ENCODE data around the gene SNTB2. TPM values are rescaled to one million over a fixed set of nuclear protein-coding genes. Genes with fewer than 3 reads are reported as not detected.

Gene SNTB2
- total and polyA plus RNA-seq, 10 donors = 1.9 to 48.5 (median 28.9) TPM

- Histone ChIP-seq H3K27ac (no peak overlapping the region), H3K27me3 (replicated peaks in 1 of 7) (no peaks in the 10 kb centered on the region), H3K4me1 (peaks cover 0 to 3% (median 0%) of the 10 kb centered on the region in 6 donors), H3K36me3 (peaks cover 0 to 98% (median 68%) of the 10 kb centered on the region in 6 donors), H3K4me3 (no peak overlapping the region), H3K9me3 (no peaks in the 10 kb centered on the region)
- intact Hi-C loops (cut with DNase I; ENCODE audit: low total_unique reads) = loop anchor here (2.0 kb wide), 1 partner anchor 138 kb away; no protein-coding TSS in a partner anchor
- 63 to 70% (median 68%) methylated on average over 15 to 16 of the region's 16 CpGs for WGBS, 5 donors
- peak; percentile 47 to 89 (median 80) for TF ChIP-seq CTCF (IDR thresholded peaks at IDR 0.05 in 8 of 11, conservative IDR thresholded peaks at IDR 0.05 in 3 of 11)
- TF ChIP-seq POLR2A (IDR thresholded peaks at IDR 0.05) = no peak
- DNase-seq = no peak
Measured at GRCh38 chr16:69150146-69150865, 36.7 kb upstream of the SNTB2 start.

GRCh38 chr16:69157196-69157595 is 29.8 kb upstream of the SNTB2 start:
- peaks cover 3 to 100% (median 80%) of the 10 kb centered on the region in 6 donors for H3K36me3 ChIP-seq
- no peak overlapping the region for H3K4me3 ChIP-seq
- WGBS, 5 donors = 78 to 91% (median 80%) methylated on average over 3 of the region's 3 CpGs
- no peak overlapping the region for H3K27ac ChIP-seq
- intact Hi-C loops (cut with DNase I; ENCODE audit: low total_unique reads) = no loop called here
- TF ChIP-seq POLR2AphosphoS5 (IDR thresholded peaks at IDR 0.05) = no peak
- TF ChIP-seq POLR2A (IDR thresholded peaks at IDR 0.05) = no peak
- TF ChIP-seq CTCF (IDR thresholded peaks at IDR 0.05 in 8 of 11, conservative IDR thresholded peaks at IDR 0.05 in 3 of 11) = no peak
- DNase-seq = no peak
- H3K27me3 ChIP-seq (replicated peaks in 1 of 7) = no peaks in the 10 kb centered on the region
- H3K4me1 ChIP-seq = no peaks in the 10 kb centered on the region
- no peaks in the 10 kb centered on the region for H3K9me3 ChIP-seq

- no peak for TF ChIP-seq POLR2AphosphoS5 (IDR thresholded peaks at IDR 0.05)
- no peak for TF ChIP-seq POLR2A (IDR thresholded peaks at IDR 0.05)
- no peak for TF ChIP-seq CTCF (IDR thresholded peaks at IDR 0.05 in 8 of 11, conservative IDR thresholded peaks at IDR 0.05 in 3 of 11)
- intact Hi-C loops (cut with DNase I; ENCODE audit: low total_unique reads) = no loop called here
- H3K27ac ChIP-seq = no peak overlapping the region
- WGBS, 5 donors = 94 to 100% (median 100%) methylated on average over 1 of the region's 1 CpG
- no peaks in the 10 kb centered on the region for H3K9me3 ChIP-seq
- H3K4me3 ChIP-seq = no peak overlapping the region
- no peaks in the 10 kb centered on the region for H3K27me3 ChIP-seq (replicated peaks in 1 of 7)
- no peaks in the 10 kb centered on the region for H3K4me1 ChIP-seq
- H3K36me3 ChIP-seq = peaks cover 3 to 99% (median 71%) of the 10 kb centered on the region in 6 donors
- no peak for DNase-seq
Measured at GRCh38 chr16:69160192-69160591, 26.8 kb upstream of the SNTB2 start.

GRCh38 chr16:69165584-69165983 is 21.4 kb upstream of the SNTB2 start:
- Histone ChIP-seq H3K36me3 (peaks cover 3 to 99% (median 60%) of the 10 kb centered on the region in 6 donors), H3K4me3 (no peak overlapping the region), H3K4me1 (peaks cover 1 to 21% (median 10%) of the 10 kb centered on the region in 6 donors), H3K27me3 (replicated peaks in 1 of 7) (no peaks in the 10 kb centered on the region), H3K9me3 (no peaks in the 10 kb centered on the region), H3K27ac (peak overlapping the region in 1 of 8 donors; percentile 33)
- WGBS, 5 donors = 92 to 97% (median 94%) methylated on average over 6 of the region's 6 CpGs
- TF ChIP-seq CTCF (IDR thresholded peaks at IDR 0.05 in 8 of 11, conservative IDR thresholded peaks at IDR 0.05 in 3 of 11) (no peak), POLR2AphosphoS5 (IDR thresholded peaks at IDR 0.05) (no peak), POLR2A (IDR thresholded peaks at IDR 0.05) (no peak)
- no peak for DNase-seq
- intact Hi-C loops (cut with DNase I; ENCODE audit: low total_unique reads) = no loop called here
